Vagina (tissue), 2 donors: ENCODE results near the gene KLK8.
"Not testable (repeated sequence)": the region's sequence is repeated elsewhere in the genome, so short reads cannot be mapped to it uniquely, and the experiment has no call there.

ENCODE experiments used
- POLR2A ChIP-seq, 2 donors: fragments of 450-650 bp; IDR thresholded peaks; one replicate each; pipeline ENCODE4 v1.6.1; 2017; ENCODE audit warnings: antibody characterized with exemption in 2 of 2, mild to moderate bottlenecking in 2 of 2, moderate library complexity in 2 of 2
- POLR2AphosphoS5 ChIP-seq, 2 donors: sonication (generic); formaldehyde crosslinking; IDR thresholded peaks; one replicate each; pipeline ENCODE4 v1.9.0; 2017; ENCODE audit warnings: antibody characterized with exemption in 2 of 2, mild to moderate bottlenecking in 2 of 2, low read depth in 1 of 2; ENCODE audit not compliant: insufficient read depth in 1 of 2
- TF ChIP-seq, protein P1 (sequence below), 3 experiments: fragments of 450-650 bp in 2 of 3; fragments of 200-600 bp in 1 of 3; sonication (generic) in 1 of 3; IDR thresholded peaks; one replicate each; pipeline ENCODE4 v1.5.1; 2017 to 2019; ENCODE audit warnings: antibody characterized with exemption in 3 of 3, mild to moderate bottlenecking in 2 of 3, moderate library complexity in 2 of 3

DNA sequence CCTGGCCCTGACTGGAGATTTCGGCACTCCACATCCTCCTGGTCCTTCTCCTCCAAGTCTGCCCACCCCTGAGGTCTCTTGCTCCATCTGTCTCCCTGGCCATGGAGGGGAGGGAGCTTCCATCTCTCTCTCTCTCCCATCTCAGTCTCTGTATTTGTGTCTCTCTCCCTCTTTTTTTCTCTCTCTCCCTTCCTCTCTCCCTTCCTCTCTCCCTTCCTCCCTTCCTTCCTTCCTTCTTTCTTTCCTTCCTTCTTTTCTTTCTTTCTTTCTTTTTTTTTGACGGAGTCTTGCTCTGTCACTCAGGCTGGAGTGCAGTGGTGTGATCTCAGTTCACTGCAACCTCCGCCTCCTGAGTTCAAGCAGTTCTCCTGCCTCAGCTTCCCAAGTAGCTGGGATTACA lies 31.6 kb downstream of the KLK8 start:
- TF ChIP-seq, protein P1, sequence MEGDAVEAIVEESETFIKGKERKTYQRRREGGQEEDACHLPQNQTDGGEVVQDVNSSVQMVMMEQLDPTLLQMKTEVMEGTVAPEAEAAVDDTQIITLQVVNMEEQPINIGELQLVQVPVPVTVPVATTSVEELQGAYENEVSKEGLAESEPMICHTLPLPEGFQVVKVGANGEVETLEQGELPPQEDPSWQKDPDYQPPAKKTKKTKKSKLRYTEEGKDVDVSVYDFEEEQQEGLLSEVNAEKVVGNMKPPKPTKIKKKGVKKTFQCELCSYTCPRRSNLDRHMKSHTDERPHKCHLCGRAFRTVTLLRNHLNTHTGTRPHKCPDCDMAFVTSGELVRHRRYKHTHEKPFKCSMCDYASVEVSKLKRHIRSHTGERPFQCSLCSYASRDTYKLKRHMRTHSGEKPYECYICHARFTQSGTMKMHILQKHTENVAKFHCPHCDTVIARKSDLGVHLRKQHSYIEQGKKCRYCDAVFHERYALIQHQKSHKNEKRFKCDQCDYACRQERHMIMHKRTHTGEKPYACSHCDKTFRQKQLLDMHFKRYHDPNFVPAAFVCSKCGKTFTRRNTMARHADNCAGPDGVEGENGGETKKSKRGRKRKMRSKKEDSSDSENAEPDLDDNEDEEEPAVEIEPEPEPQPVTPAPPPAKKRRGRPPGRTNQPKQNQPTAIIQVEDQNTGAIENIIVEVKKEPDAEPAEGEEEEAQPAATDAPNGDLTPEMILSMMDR (IDR thresholded peaks at IDR 0.05): not testable (repeated sequence)
- not testable (repeated sequence) for TF ChIP-seq POLR2A (IDR thresholded peaks at IDR 0.05); POLR2AphosphoS5 (IDR thresholded peaks at IDR 0.05; ENCODE audit: insufficient read depth in 1 of 2, low read depth in 1 of 2)
